ENCODE measurements around the gene TNP1. TPM values are rescaled to one million over a fixed set of nuclear protein-coding genes. Genes with fewer than 3 reads are reported as not detected.

TNP1 gene
- total RNA-seq, 6 donors from 2014 or later = not detected

DNA sequence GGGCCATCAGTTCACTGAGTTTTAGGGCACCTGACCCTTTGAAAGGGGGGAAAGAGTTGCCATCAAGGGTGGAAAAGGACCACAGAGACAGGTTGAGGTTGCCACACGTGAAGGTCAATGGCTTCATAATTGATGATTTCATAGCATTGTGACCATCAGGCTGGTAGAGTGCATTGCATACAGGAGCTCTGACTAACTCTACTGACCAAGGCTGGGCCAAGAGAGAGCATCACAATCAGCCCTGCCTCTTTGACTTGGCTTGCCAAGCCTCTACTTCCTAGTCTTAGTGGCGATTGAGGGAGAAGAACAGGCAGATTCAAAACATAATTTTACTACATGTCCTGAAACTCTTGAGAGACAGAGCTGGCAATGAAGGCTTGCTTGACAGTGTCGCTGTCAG lies 5.8 kb upstream of the TNP1 start:
- ATAC-seq (ENCODE audit: low FRiP score in 2 of 2) (no peak), DNase-seq (no peak)
- WGBS, 2 donors = 94 to 95% methylated on average over 3 of the region's 3 CpGs
- Histone ChIP-seq H3K36me3 (no peaks in the 10 kb centered on the region), H3K4me1 (no peaks in the 10 kb centered on the region), H3K4me3 (no peak overlapping the region), H3K9me3 (no peaks in the 10 kb centered on the region), H3K27me3 (no peaks in the 10 kb centered on the region), H3K27ac (no peak overlapping the region)
- TF ChIP-seq CTCF (IDR thresholded peaks at IDR 0.05) (no peak), EP300 (IDR thresholded peaks at IDR 0.05) (no peak), POLR2AphosphoS5 (IDR thresholded peaks at IDR 0.05) (no peak), POLR2A (IDR thresholded peaks at IDR 0.05) (no peak)

DNA sequence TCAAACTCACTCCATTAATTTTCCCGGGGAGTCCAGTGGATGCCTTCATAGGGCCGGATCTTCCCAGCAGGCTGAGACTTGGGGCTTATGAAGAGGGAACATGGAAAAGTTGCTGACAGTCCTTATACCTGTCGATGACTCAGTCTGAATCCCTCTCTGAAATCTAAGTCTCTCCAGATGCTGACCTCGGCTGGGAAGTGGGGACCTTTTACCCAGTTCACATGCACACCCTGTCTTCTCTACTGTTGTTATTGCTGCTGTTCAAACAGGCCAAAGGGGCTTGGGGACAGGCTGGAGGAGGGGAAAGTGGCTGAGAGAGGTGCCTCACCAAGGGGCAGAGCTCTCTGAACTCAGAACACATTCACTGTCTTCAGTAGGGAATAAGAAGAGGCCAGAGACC lies 4.1 kb upstream of the TNP1 start:
- 68 to 73% methylated on average over 4 of the region's 4 CpGs for WGBS, 2 donors
- Histone ChIP-seq H3K9me3 (no peaks in the 10 kb centered on the region), H3K27me3 (no peaks in the 10 kb centered on the region), H3K36me3 (no peaks in the 10 kb centered on the region), H3K4me3 (no peak overlapping the region), H3K4me1 (no peaks in the 10 kb centered on the region), H3K27ac (no peak overlapping the region)
- DNase-seq (no peak), ATAC-seq (ENCODE audit: low FRiP score in 2 of 2) (peak in 1 of 2 donors; percentile 11)
- no peak for TF ChIP-seq POLR2A (IDR thresholded peaks at IDR 0.05)
- TF ChIP-seq EP300 (IDR thresholded peaks at IDR 0.05) = no peak
- TF ChIP-seq CTCF (IDR thresholded peaks at IDR 0.05) = no peak
- TF ChIP-seq POLR2AphosphoS5 (IDR thresholded peaks at IDR 0.05) = no peak

- Histone ChIP-seq H3K9me3 (no peaks in the 10 kb centered on the region), H3K27ac (no peak overlapping the region), H3K36me3 (no peaks in the 10 kb centered on the region), H3K4me3 (no peak overlapping the region), H3K27me3 (no peaks in the 10 kb centered on the region), H3K4me1 (no peaks in the 10 kb centered on the region)
- DNase-seq (no peak), ATAC-seq (ENCODE audit: low FRiP score in 2 of 2) (no peak)
- no peak for TF ChIP-seq POLR2A (IDR thresholded peaks at IDR 0.05)
- TF ChIP-seq POLR2AphosphoS5 (IDR thresholded peaks at IDR 0.05) = no peak
- TF ChIP-seq EP300 (IDR thresholded peaks at IDR 0.05) = no peak
- TF ChIP-seq CTCF (IDR thresholded peaks at IDR 0.05) = no peak
- WGBS, 2 donors = 79 to 89% methylated on average over 8 of the region's 8 CpGs
Observed at GRCh38 chr2:216862628-216863398, 2.9 kb upstream of the TNP1 start.

DNA sequence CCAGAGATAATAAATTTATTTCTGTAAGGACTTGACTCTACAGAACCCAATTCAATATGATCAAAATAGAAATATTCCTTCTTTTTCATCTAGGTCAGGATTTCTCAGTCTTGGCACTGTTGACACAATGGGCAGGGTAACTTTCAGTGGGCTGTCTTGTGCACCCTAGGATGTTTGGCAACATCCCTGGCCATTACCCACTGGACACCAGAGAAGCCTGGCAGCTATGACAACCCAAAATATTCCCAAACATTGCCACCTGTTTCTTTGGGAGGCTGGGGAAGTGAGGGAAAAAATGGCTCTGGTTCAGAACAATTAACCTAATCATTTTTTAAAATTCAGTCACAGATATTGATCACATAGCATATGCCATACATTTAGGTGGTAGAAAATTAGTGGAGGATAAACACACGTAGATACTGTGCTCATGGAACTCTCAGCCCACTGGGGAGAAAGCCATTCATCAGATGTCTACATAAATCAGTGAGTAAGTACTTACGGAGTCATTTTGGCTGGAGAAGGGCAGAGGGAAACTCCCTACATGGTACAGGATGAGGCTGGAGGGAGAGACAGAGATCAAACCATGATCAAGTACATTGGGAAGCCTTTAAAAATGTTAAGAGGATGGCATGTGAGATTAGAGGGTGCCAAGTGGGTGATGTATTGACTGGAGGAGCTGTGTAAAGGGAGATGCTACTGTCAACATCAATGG lies 718 bp upstream of the TNP1 start:
- no peak overlapping the region for H3K27ac ChIP-seq
- no peaks in the 10 kb centered on the region for H3K4me1 ChIP-seq
- no peaks in the 10 kb centered on the region for H3K36me3 ChIP-seq
- no peaks in the 10 kb centered on the region for H3K27me3 ChIP-seq
- no peaks in the 10 kb centered on the region for H3K9me3 ChIP-seq
- no peak overlapping the region for H3K4me3 ChIP-seq
- DNase-seq = no peak
- WGBS, 2 donors = 70 to 82% methylated on average over 2 of the region's 2 CpGs
- no peak for ATAC-seq (ENCODE audit: low FRiP score in 2 of 2)
- no peak for TF ChIP-seq POLR2A (IDR thresholded peaks at IDR 0.05)
- TF ChIP-seq CTCF (IDR thresholded peaks at IDR 0.05) = no peak
- TF ChIP-seq POLR2AphosphoS5 (IDR thresholded peaks at IDR 0.05) = no peak
- no peak for TF ChIP-seq EP300 (IDR thresholded peaks at IDR 0.05)

All from upper lobe of left lung (tissue), 6 donors.